Neural cell (in vitro differentiated cells): Measurements from ENCODE around the gene ANGPTL3.

Experiments used
- CTCF ChIP-seq: fragments of 450-650 bp; IDR thresholded peaks from 2 replicates; pipeline ENCODE4 v1.5.1; 2014; ENCODE audit warnings: antibody characterized with exemption, mild to moderate bottlenecking, moderate library complexity; ENCODE audit not compliant: poor library complexity, severe bottlenecking
- EP300 ChIP-seq: fragments of 450-650 bp; conservative IDR thresholded peaks from 2 replicates; pipeline ENCODE4 v1.6.1; 2014; ENCODE audit warnings: antibody characterized with exemption, mild to moderate bottlenecking, moderate library complexity; ENCODE audit not compliant: poor library complexity, severe bottlenecking
- MXI1 ChIP-seq: fragments of 450-650 bp; conservative IDR thresholded peaks from 2 replicates; pipeline ENCODE4 v1.6.1; 2014; ENCODE audit warnings: antibody characterized with exemption, mild to moderate bottlenecking; ENCODE audit not compliant: poor library complexity, severe bottlenecking
- POLR2AphosphoS5 ChIP-seq: IDR thresholded peaks from 2 replicates; pipeline ENCODE4 v1.6.1; 2012
- RAD21 ChIP-seq: fragments of 450-650 bp; conservative IDR thresholded peaks from 2 replicates; pipeline ENCODE4 v1.6.1; 2014; ENCODE audit warnings: antibody characterized with exemption, mild to moderate bottlenecking, moderate library complexity
- TAF1 ChIP-seq: IDR thresholded peaks from 2 replicates; pipeline ENCODE4 v1.6.1; 2012; ENCODE audit warnings: low read depth

- no peak for TF ChIP-seq EP300
- no peak for TF ChIP-seq RAD21
- TF ChIP-seq CTCF, result no peak
- no peak for TF ChIP-seq POLR2AphosphoS5
- TF ChIP-seq MXI1, result no peak
- no peak for TF ChIP-seq TAF1
Observed at GRCh38 chr1:62599044-62599443, 1.7 kb downstream of the ANGPTL3 start.
